ENCODE measurements around the gene MORN4.
A peak's percentile ranks its signal among the peaks of the same experiment; 100 is the strongest.
"Not testable (repeated sequence)": the region's sequence is repeated elsewhere in the genome, so short reads cannot be mapped to it uniquely, and the experiment has no call there.

Gene MORN4
- 2.3 reads per million, percentile 5 among the genes with 10 or more reads in this experiment for total RNA-seq

GRCh38 chr10:97632949-97633884, at the start of gene MORN4:
MORN4 (minus strand) TSS chr10:97633500; CDS start chr10:97619653, 13,847 bp downstream.
- peak; percentile 92 for DNase-seq

- no peak for DNase-seq
These were observed 48.7 kb upstream of the MORN4 start for GRCh38 chr10:97682042-97682441.

- DNase-seq: no peak
These were observed 46.3 kb upstream of the MORN4 start for GRCh38 chr10:97679594-97679993.

- DNase-seq: peak; percentile 42
These were observed 43.7 kb upstream of the MORN4 start for GRCh38 chr10:97676770-97677581.

GRCh38 chr10:97675222-97675621, 41.9 kb upstream of the MORN4 start:
- no peak for DNase-seq

GRCh38 chr10:97673736-97674525, 40.6 kb upstream of the MORN4 start:
- DNase-seq: no peak

GRCh38 chr10:97669571-97669970, 36.3 kb upstream of the MORN4 start:
- DNase-seq: no peak

- no peak for DNase-seq
These were observed 34.2 kb upstream of the MORN4 start for GRCh38 chr10:97667463-97667862.

- DNase-seq: no peak
These were observed 33.7 kb upstream of the MORN4 start for GRCh38 chr10:97666992-97667391.

GRCh38 chr10:97664282-97664850, 31.1 kb upstream of the MORN4 start:
- no peak for DNase-seq

GRCh38 chr10:97659589-97659988, 26.3 kb upstream of the MORN4 start:
- DNase-seq: no peak

- no peak for DNase-seq
These were observed 23.5 kb upstream of the MORN4 start for GRCh38 chr10:97656777-97657176.

GRCh38 chr10:97651773-97652172, 18.5 kb upstream of the MORN4 start:
- no peak for DNase-seq

GRCh38 chr10:97650726-97651125, 17.4 kb upstream of the MORN4 start:
- DNase-seq: no peak

- DNase-seq: not testable (repeated sequence)
These were observed 16.1 kb upstream of the MORN4 start for GRCh38 chr10:97649405-97649750.

- peak; percentile 11 for DNase-seq
These were observed 15.5 kb upstream of the MORN4 start for GRCh38 chr10:97648562-97649404.

- DNase-seq: no peak
These were observed 14.3 kb upstream of the MORN4 start for GRCh38 chr10:97647556-97647955.

- no peak for DNase-seq
These were observed 11.6 kb upstream of the MORN4 start for GRCh38 chr10:97644936-97645335.

GRCh38 chr10:97643441-97643985, 10.2 kb upstream of the MORN4 start:
- no peak for DNase-seq

- DNase-seq: not testable (repeated sequence)
These were observed 9.3 kb upstream of the MORN4 start for GRCh38 chr10:97642471-97643159.

Data from effector CD4-positive, alpha-beta T cell (primary cell).